Stomach (tissue), 9 donors: ENCODE data around the gene ITPA. TPM values are rescaled to one million over a fixed set of nuclear protein-coding genes. Genes with fewer than 3 reads are reported as not detected.
A peak's percentile ranks its signal among the peaks of the same experiment; 100 is the strongest.

Experiments
- DNase-seq, 2 donors: peaks; one replicate each; pipeline versions ENCODE4 v3.0.0 to v3.0.0-alpha.2; 2013 to 2019
- H3K27ac ChIP-seq, 5 donors: fragments of 200-600 bp in 4 of 5; sonication (generic) in 4 of 5; one replicate each; pipeline ENCODE4 v1.5.1; 2013 to 2019; ENCODE audit warnings: mild to moderate bottlenecking in 1 of 5, moderate library complexity in 1 of 5
- H3K27me3 ChIP-seq, 3 donors: fragments of 200-600 bp; sonication (generic); one replicate each; pipeline ENCODE4 v1.5.1; 2017 to 2019; ENCODE audit warnings: mixed run types in 1 of 3
- H3K36me3 ChIP-seq, 4 donors: fragments of 200-600 bp; sonication (generic); 1 replicate in 3 of 4; 2 replicates in 1 of 4; pipeline ENCODE4 v1.5.1; 2016 to 2019
- H3K4me1 ChIP-seq, 4 donors: fragments of 200-600 bp; sonication (generic); one replicate each; pipeline ENCODE4 v1.5.1; 2016 to 2019
- H3K4me3 ChIP-seq, 4 donors: fragments of 200-600 bp; sonication (generic) in 3 of 4; one replicate each; pipeline ENCODE4 v1.5.1; 2016 to 2019; ENCODE audit warnings: mild to moderate bottlenecking in 1 of 4
- H3K9me3 ChIP-seq, 4 donors: fragments of 200-600 bp; sonication (generic); one replicate each; pipeline ENCODE4 v1.5.1; 2016 to 2019
- EP300 ChIP-seq: sonication (generic); formaldehyde crosslinking; IDR thresholded peaks from one replicate; pipeline ENCODE4 v1.6.1; 2017; ENCODE audit warnings: antibody characterized with exemption
- POLR2A ChIP-seq, 4 donors: fragments of 450-650 bp; IDR thresholded peaks; one replicate each; pipeline ENCODE4 v1.6.1; 2016; ENCODE audit warnings: antibody characterized with exemption in 4 of 4, control low read depth in 2 of 4, mild to moderate bottlenecking in 1 of 4, moderate library complexity in 1 of 4
- POLR2AphosphoS5 ChIP-seq, 3 donors: sonication (generic); formaldehyde crosslinking; IDR thresholded peaks; one replicate each; pipeline ENCODE4 v1.6.1; 2016; ENCODE audit warnings: antibody characterized with exemption in 3 of 3
- WGBS, 5 donors: extraction: QIAGEN DNeasy Blood & Tissue Kit in 3 of 5; methylation state at CpG; one replicate each; pipeline versions ENCODE4 v1.1.5 to v1.1.7; 2013 to 2018; 5-methylcytosine and 5-hydroxymethylcytosine counted together
- intact Hi-C: fragments of 100-400 bp; cut with DNase I; formaldehyde crosslinking; loops from one replicate; pipeline ENCODE4 v1.15.1; 2023; ENCODE audit warnings: low total_unique reads
- polyA plus RNA-seq, 3 donors: library from polyadenylated mRNA; stranded (reverse); fragments of 200-250 nt; gene quantifications; one replicate each; pipeline ENCODE4 v1.2.3, GENCODE V29; 2013
- total RNA-seq, 5 donors: library from RNA; depleted of rRNA; stranded (reverse); fragments of >200 nt; gene quantifications; one replicate each; pipeline versions ENCODE4 v1.1.0 to v1.2.3, GENCODE V29; 2014 to 2016
- TF ChIP-seq, protein P1 (sequence below), 7 experiments: fragments of 450-650 bp in 4 of 7; fragments of 200-600 bp in 3 of 7; sonication (generic) in 3 of 7; IDR thresholded peaks; one replicate each; pipeline ENCODE4 v1.5.1; 2016 to 2019; ENCODE audit warnings: antibody characterized with exemption in 7 of 7, control low read depth in 2 of 7, mild to moderate bottlenecking in 1 of 7
- donor health status: healthy with polysubstance abuse.
- donor health status: Bipolar disorder and iron deficiency.
- donor health status: healthy.

The ITPA gene
- total and polyA plus RNA-seq, 8 donors = 11.1 to 105 (median 48.7) TPM

DNA sequence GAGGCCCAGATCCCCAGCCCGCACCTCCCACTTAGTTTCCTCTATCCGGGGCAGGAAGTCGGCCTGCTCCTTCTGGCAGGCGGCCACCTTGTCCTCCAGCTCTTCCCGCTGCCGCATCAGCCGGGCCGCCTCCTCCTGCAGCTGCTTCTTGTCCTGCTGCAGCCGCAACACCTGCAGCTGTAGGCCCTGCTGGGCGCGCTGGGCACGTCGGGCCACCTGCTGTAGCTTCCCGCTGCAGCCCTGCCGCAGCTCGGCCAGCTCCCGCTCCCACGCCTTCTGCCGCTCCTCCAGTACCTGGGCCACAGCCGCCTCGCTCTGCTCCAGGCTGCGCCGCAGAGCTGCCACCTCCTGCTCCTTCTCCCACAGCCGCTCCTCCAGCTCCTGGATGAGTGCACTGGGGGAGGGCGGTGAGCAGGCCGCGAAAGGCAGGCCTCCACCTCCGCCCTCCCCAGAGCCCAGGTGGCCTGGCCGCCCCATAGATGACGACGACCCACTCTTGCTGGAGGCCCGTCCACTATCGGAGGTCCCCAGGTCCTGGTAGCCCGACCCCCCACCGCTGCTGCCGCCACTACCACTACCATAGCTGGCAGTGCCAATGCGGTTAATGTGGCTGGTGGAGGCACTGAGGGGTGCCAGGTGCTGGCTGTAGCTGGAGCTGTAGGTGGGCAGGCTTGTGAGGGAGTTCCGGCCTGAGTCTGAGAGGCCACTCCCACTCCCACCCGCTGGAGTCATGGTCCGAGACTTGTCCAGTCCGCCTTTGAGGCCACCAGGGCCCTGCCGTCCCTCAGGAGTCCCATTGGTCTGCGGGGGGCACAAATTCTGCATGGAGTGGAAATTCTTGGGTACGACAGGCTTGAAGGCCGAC, 43.6 kb upstream of the ITPA start:
- Histone ChIP-seq H3K27me3 (peaks cover 0 to 22% (median 0%) of the 10 kb centered on the region in 3 donors), H3K4me1 (peaks cover 0 to 36% (median 26%) of the 10 kb centered on the region in 4 donors), H3K27ac (no peak overlapping the region), H3K36me3 (peaks cover 0 to 5% (median 2%) of the 10 kb centered on the region in 4 donors), H3K4me3 (no peak overlapping the region), H3K9me3 (no peaks in the 10 kb centered on the region)
- DNase-seq = peak in 1 of 2 donors; percentile 82
- TF ChIP-seq, protein P1, sequence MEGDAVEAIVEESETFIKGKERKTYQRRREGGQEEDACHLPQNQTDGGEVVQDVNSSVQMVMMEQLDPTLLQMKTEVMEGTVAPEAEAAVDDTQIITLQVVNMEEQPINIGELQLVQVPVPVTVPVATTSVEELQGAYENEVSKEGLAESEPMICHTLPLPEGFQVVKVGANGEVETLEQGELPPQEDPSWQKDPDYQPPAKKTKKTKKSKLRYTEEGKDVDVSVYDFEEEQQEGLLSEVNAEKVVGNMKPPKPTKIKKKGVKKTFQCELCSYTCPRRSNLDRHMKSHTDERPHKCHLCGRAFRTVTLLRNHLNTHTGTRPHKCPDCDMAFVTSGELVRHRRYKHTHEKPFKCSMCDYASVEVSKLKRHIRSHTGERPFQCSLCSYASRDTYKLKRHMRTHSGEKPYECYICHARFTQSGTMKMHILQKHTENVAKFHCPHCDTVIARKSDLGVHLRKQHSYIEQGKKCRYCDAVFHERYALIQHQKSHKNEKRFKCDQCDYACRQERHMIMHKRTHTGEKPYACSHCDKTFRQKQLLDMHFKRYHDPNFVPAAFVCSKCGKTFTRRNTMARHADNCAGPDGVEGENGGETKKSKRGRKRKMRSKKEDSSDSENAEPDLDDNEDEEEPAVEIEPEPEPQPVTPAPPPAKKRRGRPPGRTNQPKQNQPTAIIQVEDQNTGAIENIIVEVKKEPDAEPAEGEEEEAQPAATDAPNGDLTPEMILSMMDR (IDR thresholded peaks at IDR 0.05) = no peak
- TF ChIP-seq POLR2AphosphoS5 (IDR thresholded peaks at IDR 0.05) = no peak
- TF ChIP-seq POLR2A (IDR thresholded peaks at IDR 0.05) = no peak
- TF ChIP-seq EP300 = no peak
- 70 to 83% (median 80%) methylated on average over 39 to 45 of the region's 45 CpGs for WGBS, 5 donors
- intact Hi-C loops = no loop called here

DNA sequence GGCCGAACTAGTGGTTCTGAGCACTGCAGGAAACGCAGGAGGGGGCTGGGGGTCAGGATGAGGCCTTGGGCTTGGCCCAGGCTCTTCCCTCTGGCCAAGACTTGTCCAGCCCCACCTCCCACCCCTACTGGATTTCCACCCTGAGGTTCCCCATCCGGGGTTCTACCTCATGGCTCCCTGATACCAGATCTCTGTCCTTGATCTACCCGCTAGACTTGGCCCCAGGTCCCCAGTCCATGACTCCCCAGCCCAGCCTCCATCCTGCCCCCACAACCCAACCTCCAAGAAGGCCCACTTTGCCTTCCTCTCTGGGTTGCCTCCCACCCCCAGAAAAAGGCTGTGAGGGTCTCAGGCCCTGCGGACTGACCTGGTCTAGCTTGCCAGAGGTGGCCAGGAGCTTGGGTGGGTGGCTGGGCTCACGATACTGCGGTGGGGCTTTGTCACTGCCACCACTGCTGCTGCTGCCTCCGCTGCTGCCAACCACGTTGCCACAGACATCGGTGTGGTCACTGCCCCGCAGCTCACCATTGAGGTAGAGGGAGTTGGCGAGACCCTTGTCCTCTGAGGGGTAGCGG, 42.9 kb upstream of the ITPA start:
- TF ChIP-seq, protein P1 (IDR thresholded peaks at IDR 0.05) = no peak
- TF ChIP-seq POLR2AphosphoS5 (IDR thresholded peaks at IDR 0.05) = no peak
- Histone ChIP-seq H3K4me1 (peaks cover 0 to 38% (median 27%) of the 10 kb centered on the region in 4 donors), H3K36me3 (peaks cover 0 to 5% (median 2%) of the 10 kb centered on the region in 4 donors), H3K9me3 (no peaks in the 10 kb centered on the region), H3K27ac (peak overlapping the region in 1 of 5 donors; percentile 72), H3K4me3 (no peak overlapping the region), H3K27me3 (peaks cover 0 to 22% (median 0%) of the 10 kb centered on the region in 3 donors)
- intact Hi-C loops = no loop called here
- 85 to 92% (median 91%) methylated on average over 7 to 13 of the region's 13 CpGs for WGBS, 5 donors
- no peak for DNase-seq

DNA sequence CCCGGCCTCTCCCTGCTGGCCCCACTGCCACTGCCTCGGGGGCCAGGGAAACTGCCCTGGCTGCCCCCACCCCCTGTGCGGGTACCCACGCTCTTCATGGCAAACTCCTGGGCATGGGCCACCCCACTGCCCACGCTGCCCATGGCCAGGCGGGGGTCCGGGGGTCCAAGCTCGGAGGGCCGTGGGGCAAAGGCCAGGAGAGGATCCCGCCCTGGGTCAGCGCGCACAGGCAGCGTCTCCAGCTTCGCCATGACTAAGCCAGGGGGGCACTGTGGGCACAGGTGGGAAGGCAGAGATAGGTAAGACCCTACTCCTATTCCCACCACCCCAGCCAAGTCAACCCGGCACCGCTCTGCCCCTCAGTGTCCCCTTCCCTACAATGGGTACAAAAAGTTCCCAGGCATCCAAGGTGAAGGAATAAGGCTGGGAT, 42.4 kb upstream of the ITPA start:
- H3K36me3 ChIP-seq = peaks cover 0 to 5% (median 2%) of the 10 kb centered on the region in 4 donors
- H3K27me3 ChIP-seq = peaks cover 0 to 22% (median 0%) of the 10 kb centered on the region in 3 donors
- peak overlapping the region in 1 of 5 donors; percentile 72 for H3K27ac ChIP-seq
- H3K4me1 ChIP-seq = peaks cover under 1 to 43% (median 28%) of the 10 kb centered on the region in 4 donors
- H3K4me3 ChIP-seq = peak overlapping the region in 1 of 4 donors; percentile 44
- no peak for DNase-seq
- TF ChIP-seq POLR2AphosphoS5 (IDR thresholded peaks at IDR 0.05) (no peak), EP300 (no peak), POLR2A (IDR thresholded peaks at IDR 0.05) (no peak)
- intact Hi-C loops = no loop called here
- no peaks in the 10 kb centered on the region for H3K9me3 ChIP-seq
- WGBS, 5 donors = 92 to 100% (median 98%) methylated on average over 1 to 16 of the region's 16 CpGs

DNA sequence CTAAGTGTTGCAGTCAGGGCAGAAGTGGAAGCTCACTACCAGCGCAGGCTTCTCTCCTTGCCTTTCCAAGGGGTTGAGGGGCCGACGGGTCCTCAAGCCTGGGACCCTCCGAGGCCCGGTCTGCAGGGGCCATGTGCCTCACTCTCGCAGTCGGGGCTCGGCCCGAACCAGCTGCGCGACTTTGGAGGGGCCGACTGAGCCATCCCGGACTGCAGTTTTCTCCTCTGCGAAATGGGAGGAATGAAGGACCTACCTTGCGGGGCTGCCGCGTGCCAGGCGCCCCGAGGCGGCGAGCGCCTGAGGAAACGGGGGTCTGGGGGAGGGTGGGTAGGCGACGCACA, 41.6 kb upstream of the ITPA start:
- H3K4me3 ChIP-seq = peak overlapping the region; percentile 19 to 48 (median 38)
- H3K4me1 ChIP-seq = peaks cover 8 to 45% (median 34%) of the 10 kb centered on the region in 4 donors
- H3K27ac ChIP-seq = peak overlapping the region; percentile 60 to 79 (median 72)
- H3K9me3 ChIP-seq = no peaks in the 10 kb centered on the region
- peaks cover 0 to 5% (median 2%) of the 10 kb centered on the region in 4 donors for H3K36me3 ChIP-seq
- no peak for DNase-seq
- TF ChIP-seq, protein P1 (IDR thresholded peaks at IDR 0.05) = no peak
- no peak for TF ChIP-seq EP300
- WGBS, 5 donors = 25 to 37% (median 36%) methylated on average over 18 to 25 of the region's 25 CpGs
- intact Hi-C loops = no loop called here
- H3K27me3 ChIP-seq = peaks cover 0 to 26% (median 0%) of the 10 kb centered on the region in 3 donors
